Stomach (tissue), 9 donors: ENCODE data around the gene DAGLB. TPM values are rescaled to one million over a fixed set of nuclear protein-coding genes. Genes with fewer than 3 reads are reported as not detected.

Experiments used
- DNase-seq, 2 donors: peaks; one replicate each; pipeline versions ENCODE4 v3.0.0 to v3.0.0-alpha.2; 2013 to 2019
- H3K27ac ChIP-seq, 5 donors: fragments of 200-600 bp in 4 of 5; sonication (generic) in 4 of 5; one replicate each; pipeline ENCODE4 v1.5.1; 2013 to 2019; ENCODE audit warnings: mild to moderate bottlenecking in 1 of 5, moderate library complexity in 1 of 5
- H3K27me3 ChIP-seq, 3 donors: fragments of 200-600 bp; sonication (generic); one replicate each; pipeline ENCODE4 v1.5.1; 2017 to 2019; ENCODE audit warnings: mixed run types in 1 of 3
- H3K36me3 ChIP-seq, 4 donors: fragments of 200-600 bp; sonication (generic); 1 replicate in 3 of 4; 2 replicates in 1 of 4; pipeline ENCODE4 v1.5.1; 2016 to 2019
- H3K4me1 ChIP-seq, 4 donors: fragments of 200-600 bp; sonication (generic); one replicate each; pipeline ENCODE4 v1.5.1; 2016 to 2019
- H3K4me3 ChIP-seq, 4 donors: fragments of 200-600 bp; sonication (generic) in 3 of 4; one replicate each; pipeline ENCODE4 v1.5.1; 2016 to 2019; ENCODE audit warnings: mild to moderate bottlenecking in 1 of 4
- H3K9me3 ChIP-seq, 4 donors: fragments of 200-600 bp; sonication (generic); one replicate each; pipeline ENCODE4 v1.5.1; 2016 to 2019
- EP300 ChIP-seq: sonication (generic); formaldehyde crosslinking; IDR thresholded peaks from one replicate; pipeline ENCODE4 v1.6.1; 2017; ENCODE audit warnings: antibody characterized with exemption
- POLR2A ChIP-seq, 4 donors: fragments of 450-650 bp; IDR thresholded peaks; one replicate each; pipeline ENCODE4 v1.6.1; 2016; ENCODE audit warnings: antibody characterized with exemption in 4 of 4, control low read depth in 2 of 4, mild to moderate bottlenecking in 1 of 4, moderate library complexity in 1 of 4
- POLR2AphosphoS5 ChIP-seq, 3 donors: sonication (generic); formaldehyde crosslinking; IDR thresholded peaks; one replicate each; pipeline ENCODE4 v1.6.1; 2016; ENCODE audit warnings: antibody characterized with exemption in 3 of 3
- WGBS, 5 donors: extraction: QIAGEN DNeasy Blood & Tissue Kit in 3 of 5; methylation state at CpG; one replicate each; pipeline versions ENCODE4 v1.1.5 to v1.1.7; 2013 to 2018; 5-methylcytosine and 5-hydroxymethylcytosine counted together
- intact Hi-C: fragments of 100-400 bp; cut with DNase I; formaldehyde crosslinking; loops from one replicate; pipeline ENCODE4 v1.15.1; 2023; ENCODE audit warnings: low total_unique reads
- polyA plus RNA-seq, 3 donors: library from polyadenylated mRNA; stranded (reverse); fragments of 200-250 nt; gene quantifications; one replicate each; pipeline ENCODE4 v1.2.3, GENCODE V29; 2013
- total RNA-seq, 5 donors: library from RNA; depleted of rRNA; stranded (reverse); fragments of >200 nt; gene quantifications; one replicate each; pipeline versions ENCODE4 v1.1.0 to v1.2.3, GENCODE V29; 2014 to 2016
- TF ChIP-seq, protein P1 (sequence below), 7 experiments: fragments of 450-650 bp in 4 of 7; fragments of 200-600 bp in 3 of 7; sonication (generic) in 3 of 7; IDR thresholded peaks; one replicate each; pipeline ENCODE4 v1.5.1; 2016 to 2019; ENCODE audit warnings: antibody characterized with exemption in 7 of 7, control low read depth in 2 of 7, mild to moderate bottlenecking in 1 of 7
- donor health status: healthy with polysubstance abuse.
- donor health status: Bipolar disorder and iron deficiency.
- donor health status: healthy.

The DAGLB gene
- total and polyA plus RNA-seq, 8 donors, result 4.7 to 23.7 (median 9.1) TPM

DNA sequence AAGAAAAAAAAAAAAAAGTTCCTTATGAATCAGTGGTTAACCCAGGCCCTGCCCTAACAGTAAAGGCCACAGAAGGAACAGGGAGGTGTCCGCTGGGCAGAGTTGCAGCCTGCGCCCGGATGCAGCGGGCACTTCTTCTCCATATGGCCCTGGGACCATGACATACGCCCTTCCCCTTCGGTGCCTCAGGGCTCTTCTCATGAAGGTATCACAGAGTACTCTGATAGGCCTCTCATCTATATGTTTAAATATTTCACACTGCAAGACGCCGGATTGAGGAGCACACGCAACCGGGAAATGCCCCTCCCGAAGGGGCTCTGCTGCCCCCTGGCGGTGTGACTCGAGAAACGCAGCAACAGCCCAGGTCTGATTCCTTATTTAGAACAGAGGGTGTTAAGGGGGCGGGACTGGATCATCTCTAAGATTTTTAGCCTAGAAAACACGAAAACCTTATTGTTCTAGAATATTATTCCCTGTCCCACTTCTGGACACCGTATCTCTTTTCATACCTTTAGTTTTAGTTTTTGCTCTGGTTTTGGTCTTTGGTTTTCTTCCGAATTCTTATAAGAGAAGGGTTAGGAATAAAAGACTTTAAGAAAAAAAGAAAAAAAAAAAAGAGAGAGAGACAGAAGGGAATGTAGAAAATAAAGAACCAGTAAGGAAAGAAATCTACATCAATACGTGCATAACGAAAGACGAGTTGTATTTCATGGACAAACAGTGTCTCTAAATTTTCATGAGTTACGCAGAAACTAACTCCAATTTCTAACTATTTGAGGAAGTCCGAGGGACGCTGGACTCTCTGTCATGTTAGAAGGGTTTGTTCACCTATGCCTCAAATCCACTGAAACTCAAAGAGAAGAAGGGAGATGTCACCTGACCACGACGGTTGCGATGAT, 12.0 kb downstream of the DAGLB start:
- Histone ChIP-seq H3K27me3 (no peaks in the 10 kb centered on the region), H3K36me3 (peaks cover 8 to 49% (median 37%) of the 10 kb centered on the region in 4 donors), H3K4me3 (peak overlapping the region in 3 of 4 donors; percentile 3 to 16 (median 12)), H3K27ac (peak overlapping the region in 4 of 5 donors; percentile 5 to 71 (median 60)), H3K9me3 (no peaks in the 10 kb centered on the region), H3K4me1 (peaks cover 8 to 60% (median 26%) of the 10 kb centered on the region in 4 donors)
- intact Hi-C loops, result loop anchor here (10.0 kb wide), 1 partner anchor 81 kb away; no protein-coding TSS in a partner anchor
- TF ChIP-seq, protein P1, sequence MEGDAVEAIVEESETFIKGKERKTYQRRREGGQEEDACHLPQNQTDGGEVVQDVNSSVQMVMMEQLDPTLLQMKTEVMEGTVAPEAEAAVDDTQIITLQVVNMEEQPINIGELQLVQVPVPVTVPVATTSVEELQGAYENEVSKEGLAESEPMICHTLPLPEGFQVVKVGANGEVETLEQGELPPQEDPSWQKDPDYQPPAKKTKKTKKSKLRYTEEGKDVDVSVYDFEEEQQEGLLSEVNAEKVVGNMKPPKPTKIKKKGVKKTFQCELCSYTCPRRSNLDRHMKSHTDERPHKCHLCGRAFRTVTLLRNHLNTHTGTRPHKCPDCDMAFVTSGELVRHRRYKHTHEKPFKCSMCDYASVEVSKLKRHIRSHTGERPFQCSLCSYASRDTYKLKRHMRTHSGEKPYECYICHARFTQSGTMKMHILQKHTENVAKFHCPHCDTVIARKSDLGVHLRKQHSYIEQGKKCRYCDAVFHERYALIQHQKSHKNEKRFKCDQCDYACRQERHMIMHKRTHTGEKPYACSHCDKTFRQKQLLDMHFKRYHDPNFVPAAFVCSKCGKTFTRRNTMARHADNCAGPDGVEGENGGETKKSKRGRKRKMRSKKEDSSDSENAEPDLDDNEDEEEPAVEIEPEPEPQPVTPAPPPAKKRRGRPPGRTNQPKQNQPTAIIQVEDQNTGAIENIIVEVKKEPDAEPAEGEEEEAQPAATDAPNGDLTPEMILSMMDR (IDR thresholded peaks at IDR 0.05), result peak in 5 of 7 experiments; percentile 64 to 95 (median 91)
- TF ChIP-seq POLR2A (IDR thresholded peaks at IDR 0.05), result no peak
- no peak for TF ChIP-seq EP300
- peak in 1 of 3 donors; percentile 69 for TF ChIP-seq POLR2AphosphoS5 (IDR thresholded peaks at IDR 0.05)
- 40 to 45% (median 41%) methylated on average over 27 of the region's 27 CpGs for WGBS, 5 donors
- DNase-seq, result peak; percentile 82 to 92

DNA sequence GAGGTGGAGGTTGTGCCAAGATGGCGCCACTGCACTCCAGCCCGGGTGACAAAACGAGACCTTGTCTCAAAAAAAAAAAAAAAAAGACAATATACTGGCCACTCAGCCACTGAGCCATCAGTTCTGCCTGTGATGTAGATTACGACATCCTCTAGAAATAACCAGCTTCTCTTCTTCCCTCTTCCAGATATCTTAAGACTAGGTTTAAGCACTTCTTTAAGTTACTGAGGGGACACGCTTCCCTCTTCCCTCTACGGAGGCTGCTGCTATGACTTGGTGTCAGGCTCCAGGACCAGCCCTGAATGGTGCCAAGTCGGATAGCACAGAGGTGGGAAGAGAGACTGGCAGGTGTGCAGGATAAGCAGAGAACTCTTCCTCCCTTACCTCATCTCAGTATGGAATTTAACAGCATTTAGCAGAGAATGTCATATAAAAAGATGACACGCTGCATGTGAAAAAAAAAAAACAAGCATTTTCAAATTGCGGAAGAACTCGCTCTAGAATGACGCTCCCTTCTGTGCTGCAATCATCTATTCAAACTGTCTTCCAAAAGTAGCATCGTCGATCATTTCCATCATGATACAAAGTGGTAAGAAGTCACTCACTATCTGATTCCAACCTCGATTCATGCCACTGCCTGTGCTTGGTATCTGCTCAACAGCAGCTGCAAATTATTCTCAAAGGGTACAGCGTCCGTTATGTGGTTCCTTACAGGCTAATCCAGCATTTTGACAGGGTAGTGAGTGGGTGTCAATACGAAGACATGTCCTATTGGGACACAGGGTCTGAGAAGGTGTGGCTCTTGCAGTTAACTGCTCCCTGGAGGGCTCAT, 13.8 kb downstream of the DAGLB start:
- intact Hi-C loops, result loop anchor here (10.0 kb wide), 1 partner anchor 79 kb away; no protein-coding TSS in a partner anchor
- Histone ChIP-seq H3K4me1 (peaks cover 8 to 53% (median 25%) of the 10 kb centered on the region in 4 donors), H3K27me3 (no peaks in the 10 kb centered on the region), H3K27ac (peak overlapping the region in 3 of 5 donors; percentile 20 to 71 (median 56)), H3K4me3 (no peak overlapping the region), H3K36me3 (peaks cover 8 to 58% (median 53%) of the 10 kb centered on the region in 4 donors), H3K9me3 (no peaks in the 10 kb centered on the region)
- no peak for DNase-seq
- TF ChIP-seq, protein P1 (IDR thresholded peaks at IDR 0.05), result no peak
- TF ChIP-seq POLR2AphosphoS5 (IDR thresholded peaks at IDR 0.05), result no peak
- TF ChIP-seq POLR2A (IDR thresholded peaks at IDR 0.05), result no peak
- TF ChIP-seq EP300, result no peak
- WGBS, 5 donors, result 89 to 94% (median 90%) methylated on average over 17 of the region's 17 CpGs

DNA sequence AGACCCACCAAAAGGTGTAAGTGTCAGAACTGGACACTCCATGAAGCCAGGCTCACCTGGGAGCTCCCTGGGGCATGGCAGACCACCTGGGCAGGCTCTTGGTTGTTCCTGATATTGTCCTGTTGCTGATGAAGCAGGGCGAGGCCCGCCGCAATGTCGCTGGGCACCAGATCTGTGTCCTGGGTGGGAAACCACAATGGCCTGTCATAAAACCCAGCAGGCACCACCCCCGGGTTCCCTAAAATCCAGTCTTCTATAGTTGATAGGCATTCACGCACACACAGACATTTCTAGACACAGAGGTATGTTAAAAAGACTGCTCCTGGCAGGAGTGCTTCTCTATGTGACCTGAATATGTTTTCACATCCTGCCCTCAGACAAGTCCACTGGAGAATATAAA, 15.0 kb downstream of the DAGLB start:
- H3K4me3 ChIP-seq, result no peak overlapping the region
- H3K36me3 ChIP-seq, result peaks cover 8 to 71% (median 65%) of the 10 kb centered on the region in 4 donors
- peaks cover 8 to 41% (median 17%) of the 10 kb centered on the region in 4 donors for H3K4me1 ChIP-seq
- DNase-seq, result no peak
- H3K27me3 ChIP-seq, result no peaks in the 10 kb centered on the region
- H3K27ac ChIP-seq, result no peak overlapping the region
- no peaks in the 10 kb centered on the region for H3K9me3 ChIP-seq
- TF ChIP-seq, protein P1 (IDR thresholded peaks at IDR 0.05), result no peak
- TF ChIP-seq POLR2AphosphoS5 (IDR thresholded peaks at IDR 0.05) (no peak), EP300 (no peak), POLR2A (IDR thresholded peaks at IDR 0.05) (no peak)
- intact Hi-C loops, result loop anchor here (10.0 kb wide), 1 partner anchor 78 kb away; no protein-coding TSS in a partner anchor
- 81 to 94% (median 91%) methylated on average over 6 of the region's 6 CpGs for WGBS, 5 donors

DNA sequence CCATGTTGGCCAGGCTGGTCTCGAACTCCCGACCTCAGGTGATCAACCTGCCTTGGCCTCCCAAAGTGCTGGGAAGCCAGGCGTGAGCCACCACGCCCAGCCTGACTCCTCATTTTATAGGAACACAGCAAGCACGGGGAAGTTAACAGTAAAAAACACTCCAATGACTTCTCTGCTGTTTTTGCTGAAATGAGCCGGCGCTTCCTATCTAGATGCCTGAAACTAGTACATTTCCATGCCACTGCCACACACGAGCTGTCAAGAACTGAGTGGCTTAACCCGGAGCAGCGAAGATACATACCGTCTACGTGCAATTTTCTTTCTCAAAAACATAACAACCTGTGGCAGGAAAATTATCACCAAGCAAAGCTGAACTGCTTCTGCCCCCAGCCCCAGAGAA, 16.8 kb downstream of the DAGLB start:
- DNase-seq, result no peak
- no peak overlapping the region for H3K4me3 ChIP-seq
- no peak overlapping the region for H3K27ac ChIP-seq
- no peak for TF ChIP-seq EP300
- peaks cover 21 to 89% (median 82%) of the 10 kb centered on the region in 4 donors for H3K36me3 ChIP-seq
- H3K27me3 ChIP-seq, result no peaks in the 10 kb centered on the region
- no peaks in the 10 kb centered on the region for H3K9me3 ChIP-seq
- intact Hi-C loops, result loop anchor here (10.0 kb wide), 1 partner anchor 76 kb away; no protein-coding TSS in a partner anchor
- WGBS, 5 donors, result 89 to 96% (median 93%) methylated on average over 12 of the region's 12 CpGs
- H3K4me1 ChIP-seq, result peaks cover 8 to 23% (median 9%) of the 10 kb centered on the region in 4 donors
